K562 (cell line): Measurements from ENCODE around the gene DROSHA. TPM values are rescaled to one million over a fixed set of nuclear protein-coding genes. Genes with fewer than 3 reads are reported as not detected.

Source experiments
- ATAC-seq: fragments of 200-7000 bp; cut with Tn5 transposase; 3 replicates; pipeline ENCODE4 v1.9.1; 2020; ENCODE audit warnings: moderate library complexity
- BruUV-seq: library from RNA; stranded (reverse); fragments of 400-500 nt; replicated peaks from 2 replicates; lab custom pipeline; 2021; lab: Mats Ljungman, UMichigan
- CTCF ChIA-PET: fragments of 300-600 bp; formaldehyde crosslinking; extraction: SDS; loops from one replicate; lab custom pipeline; 2021; ENCODE audit warnings: low intra/inter-chr PET ratio; lab: Yijun Ruan, JAX
- POLR2A ChIA-PET: fragments of 300-600, 350-650 bp; sonication (Branson Sonifier 250); formaldehyde crosslinking; extraction: SDS; loops from one replicate; lab custom pipeline; 2021; ENCODE audit warnings: antibody characterized with exemption, inconsistent platforms; lab: Yijun Ruan, JAX
- DNase-seq, 4 experiments: peaks; one replicate each; pipeline versions ENCODE4 v3.0.0 to v3.0.0-alpha.2; 2011 to 2018; ENCODE audit warnings: low spot score in 3 of 4, mixed read lengths in 3 of 4; ENCODE audit errors: extremely low read depth in 1 of 4
- FAIRE-seq: peaks from 2 replicates; lab custom pipeline; 2011; peaks lifted over from hg19 to GRCh38; lab: Jason Lieb, UNC
- H2AFZ ChIP-seq: 2 replicates; pipeline ENCODE4 v1.6.0; 2011; ENCODE audit warnings: low read depth, low read length, control low read depth, inconsistent platforms
- H3K27ac ChIP-seq: fragments of 200-600 bp; 3 replicates; pipeline ENCODE4 v1.8.0; 2011; ENCODE audit warnings: low read depth, mild to moderate bottlenecking, control low read depth, inconsistent platforms, low read length, moderate library complexity, mixed read lengths; ENCODE audit errors: extremely low read depth
- H3K27me3 ChIP-seq, 2 experiments: fragments of 300-600 bp in 1 of 2; 2 replicates in 1 of 2; 3 replicates in 1 of 2; pipeline versions ENCODE4 v1.6.0 to v1.8.0; 2011; ENCODE audit warnings: inconsistent platforms in 2 of 2, low read length in 2 of 2, mild to moderate bottlenecking in 1 of 2, mixed read lengths in 1 of 2, moderate library complexity in 1 of 2; ENCODE audit not compliant: control insufficient read depth in 2 of 2, insufficient read depth in 2 of 2
- H3K36me3 ChIP-seq: fragments of 300-600 bp; 3 replicates; pipeline ENCODE4 v1.8.0; 2011; ENCODE audit warnings: mild to moderate bottlenecking, low read length, inconsistent platforms; ENCODE audit not compliant: control insufficient read depth, insufficient read depth
- H3K4me1 ChIP-seq, 2 experiments: fragments of 200-600 bp in 1 of 2; replicated peaks in 1 of 2; 2 replicates in 1 of 2; 3 replicates in 1 of 2; pipeline versions ENCODE4 v1.5.1 to v1.8.0; 2011; ENCODE audit warnings: inconsistent platforms in 2 of 2, low read length in 2 of 2, mild to moderate bottlenecking in 1 of 2, mixed read lengths in 1 of 2, moderate library complexity in 1 of 2; ENCODE audit not compliant: control insufficient read depth in 2 of 2, insufficient read depth in 2 of 2
- H3K4me2 ChIP-seq: 2 replicates; pipeline ENCODE4 v1.6.1; 2011; ENCODE audit warnings: low read length, control low read depth, inconsistent platforms, mixed read lengths; ENCODE audit not compliant: insufficient read depth
- H3K4me3 ChIP-seq: fragments of 200-600 bp; sonication (generic), shearing (Covaris generic); 2 replicates; pipeline ENCODE4 v1.5.1; 2016; ENCODE audit warnings: control low read depth, inconsistent platforms
- H3K79me2 ChIP-seq: fragments of 200-600 bp; 3 replicates; pipeline ENCODE4 v1.8.0; 2011; ENCODE audit warnings: low read length, inconsistent platforms; ENCODE audit not compliant: control insufficient read depth, insufficient read depth
- H3K9ac ChIP-seq, 2 experiments: 2 replicates each; pipeline versions ENCODE4 v1.6.0 to v1.6.1; 2011; ENCODE audit warnings: low read depth in 2 of 2, low read length in 2 of 2, control low read depth in 1 of 2, inconsistent platforms in 1 of 2, mild to moderate bottlenecking in 1 of 2, mixed read lengths in 1 of 2; ENCODE audit not compliant: insufficient read depth in 1 of 2
- H3K9me1 ChIP-seq: one replicate; pipeline ENCODE4 v1.6.0; 2011; ENCODE audit warnings: inconsistent platforms, mild to moderate bottlenecking, low read length, moderate library complexity; ENCODE audit not compliant: control insufficient read depth, insufficient read depth
- H3K9me3 ChIP-seq: replicated peaks from 2 replicates; pipeline ENCODE4 v1.5.1; 2011; ENCODE audit warnings: low read depth, low read length, inconsistent platforms; ENCODE audit not compliant: control insufficient read depth, insufficient read depth
- H4K20me1 ChIP-seq: replicated peaks from 2 replicates; pipeline ENCODE4 v1.6.1; 2011; ENCODE audit warnings: low read length, inconsistent platforms, mixed read lengths; ENCODE audit not compliant: control insufficient read depth, insufficient read depth
- DDX20 ChIP-seq: fragments of 450-650 bp; IDR thresholded peaks from 2 replicates; pipeline ENCODE4 v1.6.1; 2016; ENCODE audit warnings: missing genetic modification characterization, low read depth, mild to moderate bottlenecking, missing compliant biosample characterization, moderate library complexity
- ELF2 ChIP-seq: fragments of 250-450 bp; sonication (Bioruptor Pico); IDR thresholded peaks from 2 replicates; pipeline ENCODE4 v1.5.0; 2021; ENCODE audit warnings: mild to moderate bottlenecking
- FOXA3 ChIP-seq, 2 experiments: fragments of 450-650 bp in 1 of 2; sonication (generic) in 1 of 2; formaldehyde crosslinking; IDR thresholded peaks in 1 of 2; conservative IDR thresholded peaks in 1 of 2; 2 replicates each; pipeline versions ENCODE4 v1.4.0 to v1.8.0; 2020 to 2022; ENCODE audit warnings: mild to moderate bottlenecking in 2 of 2, missing genetic modification reagents in 1 of 2
- IRF9 ChIP-seq: fragments of 450-650 bp; IDR thresholded peaks from 2 replicates; pipeline ENCODE4 v1.6.1; 2016; ENCODE audit warnings: missing biosample characterization, missing genetic modification characterization
- KLF6 ChIP-seq: fragments of 250-450 bp; sonication (Bioruptor Pico); IDR thresholded peaks from 2 replicates; pipeline ENCODE4 v1.4.0; 2020; ENCODE audit warnings: mild to moderate bottlenecking, moderate library complexity, borderline replicate concordance
- MTF1 ChIP-seq: fragments of 250-450 bp; sonication (Bioruptor Pico); IDR thresholded peaks from 2 replicates; pipeline ENCODE4 v1.9.0; 2021; ENCODE audit warnings: moderate library complexity, mild to moderate bottlenecking, inconsistent platforms, borderline replicate concordance
- WGBS: fragments of 100-300 bp; shearing (Covaris generic); methylation state at CpG from one replicate; pipeline ENCODE4 v1.1.6; 2016; ENCODE audit warnings: low coverage, mixed read lengths; ENCODE audit not compliant: insufficient coverage; ENCODE audit errors: missing lambda C conversion rate; 5-methylcytosine and 5-hydroxymethylcytosine counted together
- in situ Hi-C: fragments of 300-500 bp; cut with MboI; formaldehyde crosslinking; loops from 4 replicates; pipeline ENCODE4 v1.15.0; 2018; ENCODE audit warnings: inconsistent platforms, mixed read lengths
- intact Hi-C: fragments of 100-400 bp; cut with micrococcal nuclease; formaldehyde crosslinking; loops from 2 replicates; pipeline ENCODE4 v1.14.2; 2022
- polyA plus RNA-seq, 8 experiments: library from polyadenylated mRNA; depleted of rRNA in 4 of 8; stranded (reverse) in 5 of 8; unstranded in 3 of 8; fragments of >200 nt; fragmentation: Nextera tagmentation in 2 of 8; fragmentation: Illumina TruSeq in 1 of 8; extraction: Ambion mirVana in 2 of 8; extraction: Trizol in 1 of 8; gene quantifications; 2 replicates each; pipeline versions ENCODE4 v1.2.1 to v1.2.3, GENCODE V29; 2011 to 2014; ENCODE audit warnings: inconsistent platforms in 1 of 8, missing spikeins in 1 of 8
- total RNA-seq, 7 experiments: library from RNA; depleted of rRNA in 6 of 7; stranded (reverse); fragments of >200 nt in 6 of 7; fragmentation: Illumina TruSeq in 2 of 7; extraction: Trizol in 2 of 7; gene quantifications; 2 replicates each; pipeline versions ENCODE4 v1.2.1 to v1.2.3, GENCODE V29; 2011 to 2021; ENCODE audit warnings: low replicate concordance in 1 of 7

Gene DROSHA
- total and polyA plus RNA-seq, 9 of the 15 experiments (the other 6 are each of a cell fraction or from before 2014, with no cell fraction given), result 52.5 to 109 (median 68.9) TPM

GRCh38 chr5:31433229-31433628 lies 98.7 kb downstream of the DROSHA start:
- no peak overlapping the region for H3K9ac ChIP-seq
- ATAC-seq (no peak), DNase-seq (no peak), FAIRE-seq (no peak)
- intact Hi-C loops (no loop called here), in situ Hi-C loops (no loop called here)
- H3K4me1 ChIP-seq, result no peaks in the 10 kb centered on the region
- no peak overlapping the region for H3K4me3 ChIP-seq
- no peaks in the 10 kb centered on the region for H3K79me2 ChIP-seq
- ChIA-PET POLR2A (no interaction called here), CTCF (no interaction called here)
- H3K27ac ChIP-seq, result no peak overlapping the region
- 85% methylated on average over 3 of the region's 3 CpGs for WGBS
- TF ChIP-seq MTF1 (no peak), DDX20 (tag) (no peak), IRF9 (tag) (no peak), FOXA3 (CRISPR knock-in tag; conservative IDR thresholded peaks at IDR 0.05 in 1 of 2, IDR thresholded peaks at IDR 0.05 in 1 of 2) (no peak), KLF6 (no peak), ELF2 (CRISPR knock-in tag) (no peak)
- H3K36me3 ChIP-seq, result peaks cover 86% of the 10 kb centered on the region
- no peaks in the 10 kb centered on the region for H3K9me1 ChIP-seq
- no TSS peak for BruUV-seq
- no peaks in the 10 kb centered on the region for H3K9me3 ChIP-seq
- H4K20me1 ChIP-seq, result no peaks in the 10 kb centered on the region
- no peak overlapping the region for H3K4me2 ChIP-seq
- no peaks in the 10 kb centered on the region for H3K27me3 ChIP-seq
- no peak overlapping the region for H2AFZ ChIP-seq
